Colonic mucosa (tissue), 4 donors: ENCODE data around the gene VPS13C. TPM values are rescaled to one million over a fixed set of nuclear protein-coding genes. Genes with fewer than 3 reads are reported as not detected.
A peak's percentile ranks its signal among the peaks of the same experiment; 100 is the strongest.

Experiments used
- DNase-seq: peaks from one replicate; pipeline ENCODE4 v3.0.0-alpha.2; 2020
- H3K27ac ChIP-seq: fragments of 200-600 bp; one replicate; pipeline ENCODE4 v1.8.0; 2021
- H3K27me3 ChIP-seq: fragments of 200-600 bp; one replicate; pipeline ENCODE4 v1.8.0; 2021
- H3K36me3 ChIP-seq: fragments of 200-600 bp; one replicate; pipeline ENCODE4 v1.8.0; 2021
- H3K4me1 ChIP-seq: fragments of 200-600 bp; one replicate; pipeline ENCODE4 v1.8.0; 2021; ENCODE audit warnings: mild to moderate bottlenecking
- H3K4me3 ChIP-seq: fragments of 200-600 bp; one replicate; pipeline ENCODE4 v1.8.0; 2021
- H3K9ac ChIP-seq, 2 donors: one replicate each; pipeline ENCODE4 v1.7.0; 2013; ENCODE audit warnings: control low read depth in 2 of 2, low read depth in 2 of 2, low read length in 2 of 2
- H3K9me3 ChIP-seq: fragments of 200-600 bp; one replicate; pipeline ENCODE4 v1.8.0; 2021
- intact Hi-C: fragments of 100-400 bp; cut with DNase I; formaldehyde crosslinking; loops from one replicate; pipeline ENCODE4 v1.14.1; 2022
- total RNA-seq, 2 donors: library from RNA; stranded (reverse); fragmentation: NEBNext Ultra II Directional in 1 of 2; extraction: Animal tissue kit (Norgen Biotek cat#: 25700) in 1 of 2; gene quantifications; one replicate each; pipeline ENCODE4 v1.2.1, GENCODE V29; 2021
- TF ChIP-seq, protein P1 (sequence below): fragments of 200-600 bp; IDR thresholded peaks from one replicate; pipeline ENCODE4 v1.8.0; 2022; ENCODE audit warnings: antibody characterized with exemption, mild to moderate bottlenecking
- donor health status: healthy.
- donor health status: DM: no; HTN: no; CAD: no.
- donor health status: DM: no; HTN: no; CAD: no.

VPS13C gene
- total RNA-seq, 2 donors from 2014 or later: 33.9 to 56.5 TPM

DNA sequence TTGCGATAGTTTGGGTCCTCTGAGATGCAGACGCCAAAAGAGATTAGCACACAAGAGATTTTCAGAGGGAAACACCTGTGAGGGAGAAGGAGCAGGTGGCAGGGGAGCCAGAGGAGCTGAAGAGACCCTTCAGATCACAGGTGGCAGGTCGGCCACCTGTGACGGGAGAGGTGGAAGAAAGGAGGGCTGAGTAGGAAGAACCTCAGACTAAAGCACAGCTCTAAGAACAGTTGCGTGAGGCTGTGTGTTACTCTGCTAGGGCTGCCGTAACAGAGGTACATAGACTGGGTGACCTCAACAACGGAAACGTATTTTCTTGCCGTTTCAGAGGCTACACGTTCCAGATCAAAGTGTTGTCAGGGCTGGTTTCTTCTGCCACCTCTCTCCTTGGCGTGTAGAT lies 45.0 kb upstream of the VPS13C start:
- H3K27ac ChIP-seq: no peak overlapping the region
- no peaks in the 10 kb centered on the region for H3K9me3 ChIP-seq
- no peak overlapping the region for H3K9ac ChIP-seq
- intact Hi-C loops: no loop called here
- H3K4me3 ChIP-seq: no peak overlapping the region
- TF ChIP-seq, protein P1, sequence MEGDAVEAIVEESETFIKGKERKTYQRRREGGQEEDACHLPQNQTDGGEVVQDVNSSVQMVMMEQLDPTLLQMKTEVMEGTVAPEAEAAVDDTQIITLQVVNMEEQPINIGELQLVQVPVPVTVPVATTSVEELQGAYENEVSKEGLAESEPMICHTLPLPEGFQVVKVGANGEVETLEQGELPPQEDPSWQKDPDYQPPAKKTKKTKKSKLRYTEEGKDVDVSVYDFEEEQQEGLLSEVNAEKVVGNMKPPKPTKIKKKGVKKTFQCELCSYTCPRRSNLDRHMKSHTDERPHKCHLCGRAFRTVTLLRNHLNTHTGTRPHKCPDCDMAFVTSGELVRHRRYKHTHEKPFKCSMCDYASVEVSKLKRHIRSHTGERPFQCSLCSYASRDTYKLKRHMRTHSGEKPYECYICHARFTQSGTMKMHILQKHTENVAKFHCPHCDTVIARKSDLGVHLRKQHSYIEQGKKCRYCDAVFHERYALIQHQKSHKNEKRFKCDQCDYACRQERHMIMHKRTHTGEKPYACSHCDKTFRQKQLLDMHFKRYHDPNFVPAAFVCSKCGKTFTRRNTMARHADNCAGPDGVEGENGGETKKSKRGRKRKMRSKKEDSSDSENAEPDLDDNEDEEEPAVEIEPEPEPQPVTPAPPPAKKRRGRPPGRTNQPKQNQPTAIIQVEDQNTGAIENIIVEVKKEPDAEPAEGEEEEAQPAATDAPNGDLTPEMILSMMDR: no peak
- DNase-seq: no peak
- no peaks in the 10 kb centered on the region for H3K27me3 ChIP-seq
- peaks cover 4% of the 10 kb centered on the region for H3K4me1 ChIP-seq
- no peaks in the 10 kb centered on the region for H3K36me3 ChIP-seq

DNA sequence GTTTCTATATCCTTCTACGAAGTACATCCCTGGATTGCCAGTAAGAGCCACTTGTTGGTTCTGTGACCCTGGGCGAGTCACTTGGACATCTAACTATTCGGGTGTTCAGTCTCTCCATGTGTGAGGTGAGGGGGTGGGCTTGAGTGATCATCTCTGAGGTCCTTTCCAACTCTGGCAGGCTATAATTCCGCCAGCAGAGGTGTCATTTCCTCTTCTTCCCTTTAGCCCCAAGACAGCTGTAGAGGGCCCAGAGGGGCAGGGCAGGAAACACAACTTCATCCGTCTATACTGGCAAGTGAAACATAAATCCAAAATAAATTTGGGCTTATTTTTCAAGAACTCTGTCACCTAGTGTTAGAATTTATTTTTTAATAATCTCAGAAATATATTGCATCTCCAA lies 44.6 kb upstream of the VPS13C start:
- no peak overlapping the region for H3K9ac ChIP-seq
- H3K4me1 ChIP-seq: peaks cover 4% of the 10 kb centered on the region
- no peak overlapping the region for H3K4me3 ChIP-seq
- H3K9me3 ChIP-seq: no peaks in the 10 kb centered on the region
- DNase-seq: no peak
- no peaks in the 10 kb centered on the region for H3K27me3 ChIP-seq
- no peaks in the 10 kb centered on the region for H3K36me3 ChIP-seq
- TF ChIP-seq, protein P1: no peak
- H3K27ac ChIP-seq: no peak overlapping the region
- intact Hi-C loops: no loop called here

DNA sequence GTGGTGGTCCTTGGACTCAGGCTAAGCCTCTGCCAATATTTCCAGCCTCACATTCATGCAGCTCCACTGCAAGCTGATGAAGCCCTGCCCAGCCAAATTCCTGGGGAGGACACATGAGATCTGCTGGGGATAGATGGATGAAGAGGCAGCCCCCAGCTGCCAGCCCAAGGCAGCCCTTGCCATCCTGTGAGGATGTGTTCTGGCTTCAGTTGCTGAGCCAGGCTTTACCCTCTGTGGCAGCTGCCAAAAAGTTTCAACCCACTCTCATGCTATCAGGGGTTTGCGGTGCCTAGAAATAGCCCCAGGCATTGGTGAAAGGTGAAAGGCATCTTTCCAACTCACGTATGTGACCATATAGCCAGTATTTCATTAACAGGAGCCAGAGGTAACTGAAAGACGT lies 44.2 kb upstream of the VPS13C start:
- no peaks in the 10 kb centered on the region for H3K36me3 ChIP-seq
- H3K4me3 ChIP-seq: no peak overlapping the region
- H3K27me3 ChIP-seq: no peaks in the 10 kb centered on the region
- no peak overlapping the region for H3K9ac ChIP-seq
- H3K4me1 ChIP-seq: peaks cover 4% of the 10 kb centered on the region
- TF ChIP-seq, protein P1: no peak
- DNase-seq: no peak
- intact Hi-C loops: no loop called here
- H3K27ac ChIP-seq: no peak overlapping the region
- H3K9me3 ChIP-seq: no peaks in the 10 kb centered on the region

DNA sequence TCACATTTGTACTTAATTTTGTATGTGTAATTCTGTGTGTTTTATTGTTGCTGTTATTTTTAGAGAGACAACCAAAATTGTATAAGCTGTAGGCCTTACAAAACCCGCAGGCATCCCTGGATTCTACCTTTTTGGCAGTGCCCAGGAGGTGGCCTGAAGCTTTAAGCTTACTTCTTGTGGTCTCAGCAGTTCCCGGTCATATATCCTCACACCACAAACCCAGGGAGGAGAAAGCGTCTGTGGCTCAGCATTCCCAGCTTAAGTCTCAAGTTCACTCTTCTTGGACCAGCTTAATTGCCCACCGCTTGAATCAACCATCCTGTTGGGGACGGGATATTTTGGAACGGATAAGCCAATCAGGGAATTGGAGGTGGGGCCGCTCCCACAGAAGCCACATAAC lies 43.2 kb upstream of the VPS13C start:
- Histone ChIP-seq H3K27ac (no peak overlapping the region), H3K36me3 (no peaks in the 10 kb centered on the region), H3K4me1 (peaks cover 4% of the 10 kb centered on the region), H3K4me3 (no peak overlapping the region), H3K27me3 (no peaks in the 10 kb centered on the region), H3K9ac (no peak overlapping the region), H3K9me3 (no peaks in the 10 kb centered on the region)
- TF ChIP-seq, protein P1: no peak
- no peak for DNase-seq
- intact Hi-C loops: no loop called here

DNA sequence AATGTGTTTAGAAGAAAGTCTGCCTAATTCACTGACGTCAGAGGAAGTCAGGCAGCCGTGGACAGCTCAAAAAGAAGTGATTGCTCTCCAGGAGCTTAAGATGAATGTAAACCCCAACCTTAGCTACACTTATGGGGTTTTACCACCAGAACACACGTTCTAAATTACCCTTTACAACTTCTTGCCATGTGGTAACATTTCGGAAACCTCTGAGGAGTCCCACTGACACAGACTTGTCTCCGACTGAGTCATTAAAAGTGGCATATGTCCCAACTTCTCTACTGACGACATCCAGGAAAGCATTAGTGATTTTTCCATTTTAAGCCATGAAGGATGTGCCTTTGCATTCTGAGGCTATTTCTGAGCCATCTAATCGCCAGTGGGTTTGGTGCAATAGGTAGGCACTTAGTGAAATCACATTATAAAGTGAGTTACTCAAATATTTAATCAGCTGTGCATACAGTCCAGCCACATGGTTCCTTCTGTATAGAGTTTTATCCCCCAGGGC lies 38.9 kb upstream of the VPS13C start:
- Histone ChIP-seq H3K4me3 (no peak overlapping the region), H3K4me1 (no peaks in the 10 kb centered on the region), H3K36me3 (no peaks in the 10 kb centered on the region), H3K27me3 (no peaks in the 10 kb centered on the region), H3K9me3 (no peaks in the 10 kb centered on the region), H3K9ac (no peak overlapping the region), H3K27ac (peak overlapping the region; percentile 31)
- intact Hi-C loops: no loop called here
- no peak for DNase-seq
- TF ChIP-seq, protein P1: no peak
